Raji (cell line): ENCODE data around the gene CBLC.

ENCODE experiments used
- POLR2A ChIP-seq: IDR thresholded peaks from 2 replicates; pipeline ENCODE4 v1.6.1; 2011; ENCODE audit warnings: low read depth, low read length, control low read depth; ENCODE audit not compliant: insufficient read depth

The CBLC gene, protein sequence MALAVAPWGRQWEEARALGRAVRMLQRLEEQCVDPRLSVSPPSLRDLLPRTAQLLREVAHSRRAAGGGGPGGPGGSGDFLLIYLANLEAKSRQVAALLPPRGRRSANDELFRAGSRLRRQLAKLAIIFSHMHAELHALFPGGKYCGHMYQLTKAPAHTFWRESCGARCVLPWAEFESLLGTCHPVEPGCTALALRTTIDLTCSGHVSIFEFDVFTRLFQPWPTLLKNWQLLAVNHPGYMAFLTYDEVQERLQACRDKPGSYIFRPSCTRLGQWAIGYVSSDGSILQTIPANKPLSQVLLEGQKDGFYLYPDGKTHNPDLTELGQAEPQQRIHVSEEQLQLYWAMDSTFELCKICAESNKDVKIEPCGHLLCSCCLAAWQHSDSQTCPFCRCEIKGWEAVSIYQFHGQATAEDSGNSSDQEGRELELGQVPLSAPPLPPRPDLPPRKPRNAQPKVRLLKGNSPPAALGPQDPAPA

GRCh38 chr19:44777715-44778347, at the start of gene CBLC:
CBLC (plus strand) TSS chr19:44777890; CDS start chr19:44777932, 42 bp downstream.
- TF ChIP-seq POLR2A, result no peak

- TF ChIP-seq POLR2A, result no peak
Observed at GRCh38 chr19:44728178-44728577, 49.5 kb upstream of the CBLC start.

DNA sequence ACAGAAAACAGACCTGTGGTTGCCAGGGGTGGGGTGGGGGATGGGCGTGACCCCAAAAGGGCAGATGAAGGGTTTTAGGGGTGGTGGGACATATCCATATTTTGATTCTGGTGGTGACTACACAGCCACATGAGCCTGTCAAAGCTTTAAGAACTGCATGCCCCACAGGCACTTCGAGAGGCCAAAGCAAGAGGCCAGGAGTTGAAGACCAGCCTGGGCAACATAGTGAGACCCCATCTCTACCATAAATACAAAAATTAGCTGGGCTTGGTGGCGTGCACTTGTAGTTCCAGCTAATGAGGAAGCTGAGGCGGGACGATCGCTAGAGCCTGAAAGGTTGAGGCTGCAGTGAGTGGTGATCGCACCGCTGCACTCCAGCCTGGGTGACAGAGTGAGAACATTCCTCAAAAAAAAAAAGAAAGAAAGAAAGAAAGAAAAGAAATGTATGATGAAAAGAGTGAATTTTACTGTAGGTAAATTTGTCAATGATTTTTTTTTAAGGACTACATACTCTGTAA, 48.1 kb upstream of the CBLC start:
- no peak for TF ChIP-seq POLR2A

- no peak for TF ChIP-seq POLR2A
Observed at GRCh38 chr19:44731081-44731480, 46.6 kb upstream of the CBLC start.

DNA sequence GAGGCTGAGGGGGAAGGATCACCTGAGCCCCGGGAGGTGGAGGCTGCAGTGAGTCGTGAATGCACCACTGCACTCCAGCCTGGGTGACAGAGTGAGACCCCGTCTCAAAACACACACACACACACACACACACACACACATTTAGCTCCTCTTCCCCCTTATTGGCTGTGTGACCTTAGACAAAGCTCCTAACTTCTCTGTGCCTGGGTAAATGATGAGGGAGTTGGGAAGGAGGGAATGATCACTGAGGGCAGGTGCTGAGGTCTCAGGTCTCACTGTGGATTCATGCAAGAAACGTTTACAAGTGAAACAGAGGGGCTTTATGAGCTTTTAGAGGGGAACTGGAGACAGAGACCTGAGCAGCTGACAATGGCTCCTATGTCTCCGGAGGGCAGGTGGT, 46.1 kb upstream of the CBLC start:
- no peak for TF ChIP-seq POLR2A

DNA sequence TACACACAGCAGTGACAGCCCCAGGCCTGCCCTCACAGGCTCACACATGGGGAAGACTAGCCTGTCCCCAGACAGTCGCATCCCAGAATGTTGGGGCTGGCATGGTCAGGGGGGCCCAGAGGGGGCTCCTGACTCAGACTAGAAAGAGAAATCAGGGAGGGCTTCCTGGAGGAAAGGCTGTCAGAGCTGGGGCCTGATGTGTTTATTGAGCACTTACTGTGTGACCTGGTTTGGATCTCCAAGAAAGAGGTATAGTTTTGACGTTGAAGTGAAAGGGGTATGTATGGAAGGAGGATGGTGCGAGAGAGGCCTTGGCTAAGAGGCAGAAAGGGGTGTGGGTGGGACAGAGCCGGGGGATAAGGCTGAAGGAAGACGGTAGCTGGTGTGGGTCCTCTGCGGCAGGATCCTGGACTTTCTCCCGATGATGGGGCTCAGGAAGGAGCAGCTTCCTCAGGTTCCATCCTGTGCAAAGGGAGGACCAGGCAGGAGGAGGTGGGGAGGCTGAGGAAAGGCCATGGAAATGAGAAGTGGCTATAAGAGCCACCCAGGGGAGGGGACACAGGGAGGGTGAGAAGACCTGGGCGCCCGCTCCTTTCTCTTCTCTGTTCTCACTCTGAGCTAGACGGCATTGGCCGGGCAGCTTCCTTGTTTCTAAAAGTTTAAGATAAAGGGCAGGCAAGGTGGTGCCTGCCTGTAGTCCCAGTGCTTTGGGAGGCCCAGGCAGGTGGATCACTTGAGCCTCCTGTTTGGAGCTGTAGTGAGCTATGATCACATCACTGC, 45.3 kb upstream of the CBLC start:
- no peak for TF ChIP-seq POLR2A

GRCh38 chr19:44734357-44734756, 43.3 kb upstream of the CBLC start:
- no peak for TF ChIP-seq POLR2A

DNA sequence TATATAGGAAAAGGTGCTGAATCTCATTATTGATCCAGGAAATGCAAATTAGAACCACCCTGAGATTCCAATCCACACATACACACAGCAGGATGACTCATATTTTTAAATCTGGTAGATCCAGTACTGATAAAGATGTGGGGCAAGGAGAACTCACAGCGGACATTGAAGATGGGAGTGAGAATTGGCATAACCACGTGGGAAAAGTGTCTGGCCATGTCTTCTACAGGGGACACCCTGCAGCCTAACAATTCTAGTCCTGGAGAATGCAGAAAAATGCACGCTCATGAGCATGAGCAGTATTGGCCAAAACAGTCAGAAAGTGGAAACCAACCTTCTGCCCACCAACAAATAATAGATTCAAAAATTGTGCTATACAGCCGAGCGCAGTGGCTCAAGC, 42.7 kb upstream of the CBLC start:
- TF ChIP-seq POLR2A, result no peak

- no peak for TF ChIP-seq POLR2A
Observed at GRCh38 chr19:44737238-44738071, 40.2 kb upstream of the CBLC start.

- TF ChIP-seq POLR2A, result no peak
Observed at GRCh38 chr19:44738136-44738535, 39.6 kb upstream of the CBLC start.

DNA sequence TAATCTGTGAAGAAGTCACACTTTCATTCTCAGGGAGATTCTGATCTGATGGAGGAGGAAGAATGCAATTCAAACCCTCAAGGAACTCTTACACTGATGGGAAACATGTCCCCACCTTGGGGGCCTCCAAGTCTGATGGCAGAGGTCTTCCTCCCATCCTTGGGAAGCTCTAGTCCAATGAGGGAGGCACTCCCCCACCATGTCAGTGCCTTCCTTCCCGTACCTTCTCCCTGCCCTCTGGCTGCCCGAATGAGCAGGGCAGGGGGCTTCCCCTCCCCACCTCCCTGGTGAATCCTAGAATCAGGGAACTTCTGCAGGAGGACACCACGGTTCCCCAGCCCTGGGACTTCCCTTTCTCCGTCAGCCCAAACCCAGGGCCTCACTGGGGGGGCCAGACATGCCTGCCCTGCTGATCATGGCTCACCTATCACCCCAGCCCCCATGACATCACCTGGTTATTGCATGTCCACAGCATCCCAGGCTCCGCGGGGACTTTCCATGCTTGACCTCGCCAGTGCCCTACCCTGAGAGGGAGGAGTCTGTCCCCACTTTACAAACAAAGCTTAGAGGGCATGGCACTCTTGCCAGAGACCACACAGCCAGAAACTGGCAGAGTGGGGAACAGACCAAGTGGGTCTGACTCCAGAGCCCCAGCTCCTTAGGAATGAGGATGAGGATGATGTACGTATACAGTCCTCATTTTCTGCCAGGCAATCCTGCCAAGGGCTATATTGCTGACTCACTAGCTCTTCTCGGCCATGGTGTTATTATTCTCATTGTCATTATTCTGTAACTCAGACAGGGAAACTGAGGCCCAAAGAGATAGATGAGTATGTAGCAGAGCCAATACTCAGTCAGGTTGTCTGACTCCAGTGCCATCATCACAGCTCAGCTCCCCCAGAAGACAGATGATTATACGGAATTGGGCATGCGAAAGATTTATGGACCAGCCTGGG, 38.8 kb upstream of the CBLC start:
- no peak for TF ChIP-seq POLR2A

- TF ChIP-seq POLR2A, result no peak
Observed at GRCh38 chr19:44740351-44740824, 37.3 kb upstream of the CBLC start.

DNA sequence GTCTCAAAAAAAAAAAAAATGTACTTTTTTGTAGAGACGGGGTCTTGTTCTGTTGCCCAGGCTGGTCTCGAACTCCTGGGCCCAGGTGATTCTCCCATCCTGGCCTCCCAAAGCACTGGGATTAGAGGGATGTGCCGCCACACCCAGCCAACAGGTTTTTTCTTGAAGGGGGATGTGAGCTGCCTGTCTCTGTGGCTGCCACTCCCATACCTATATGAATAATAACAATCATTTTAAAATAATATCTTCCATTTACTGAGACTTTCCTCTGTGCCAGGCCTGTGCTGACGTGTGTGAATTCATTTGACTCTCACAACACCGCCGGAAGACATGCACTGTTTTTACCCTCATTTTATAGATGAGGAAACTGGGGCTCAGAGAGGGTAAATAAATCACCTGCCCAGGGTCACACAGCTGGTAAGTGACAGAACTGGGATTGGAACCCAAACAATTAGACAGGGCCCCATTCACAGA, 36.4 kb upstream of the CBLC start:
- TF ChIP-seq POLR2A, result no peak

- TF ChIP-seq POLR2A, result no peak
Observed at GRCh38 chr19:44741841-44742329, 35.8 kb upstream of the CBLC start.
